A549 (cell line): ENCODE measurements around the gene LRP5. TPM values are rescaled to one million over a fixed set of nuclear protein-coding genes. Genes with fewer than 3 reads are reported as not detected.

Experiments
- ATAC-seq, 2 experiments: fragments of 200-7000 bp in 1 of 2; fragments of >200 bp in 1 of 2; cut with Nextera tagmentation in 1 of 2; cut with Tn5 transposase in 1 of 2; 3 replicates each; pipeline versions ENCODE4 v1.8.0 to v1.9.1; 2018 to 2020; ENCODE audit warnings: mild to moderate bottlenecking in 1 of 2, moderate library complexity in 1 of 2
- CTCF ChIA-PET: fragments of 300-600 bp; sonication (Branson Sonifier 250); formaldehyde crosslinking; extraction: SDS; loops from one replicate; lab custom pipeline; 2021; ENCODE audit warnings: antibody characterized with exemption, inconsistent platforms; lab: Yijun Ruan, JAX
- POLR2A ChIA-PET: fragments of 350-600 bp; formaldehyde crosslinking; extraction: SDS; loops from one replicate; lab custom pipeline; 2021; ENCODE audit warnings: antibody characterized with exemption, inconsistent platforms; lab: Yijun Ruan, JAX
- DNase-seq, 2 experiments: peaks; one replicate each; pipeline versions ENCODE4 v3.0.0 to v3.0.0-alpha.2; 2011 to 2016; ENCODE audit warnings: low read depth in 1 of 2, low spot score in 1 of 2
- FAIRE-seq: peaks from 2 replicates; lab custom pipeline; 2011; peaks lifted over from hg19 to GRCh38; lab: Jason Lieb, UNC
- H3K27ac ChIP-seq, 2 experiments: fragments of >200 bp; sonication (Bioruptor Twin); formaldehyde crosslinking; 3 replicates each; pipeline ENCODE4 v1.5.1; 2016 to 2017
- H3K4me1 ChIP-seq: fragments of >200 bp; sonication (Bioruptor Twin); formaldehyde crosslinking; 3 replicates; pipeline ENCODE4 v1.6.1; 2016
- H3K4me2 ChIP-seq: fragments of >200 bp; sonication (Bioruptor Twin); formaldehyde crosslinking; 3 replicates; pipeline ENCODE4 v1.6.1; 2016
- H3K4me3 ChIP-seq: fragments of >200 bp; sonication (Bioruptor Twin); formaldehyde crosslinking; 3 replicates; pipeline ENCODE4 v1.5.1; 2016
- H3K9me3 ChIP-seq: fragments of >200 bp; sonication (Bioruptor Twin); formaldehyde crosslinking; 3 replicates; pipeline ENCODE4 v1.6.1; 2016
- ATOH8 ChIP-seq: fragments of 250-450 bp; sonication (Bioruptor Pico); IDR thresholded peaks from 2 replicates; pipeline ENCODE4 v1.5.0; 2020; ENCODE audit warnings: low read depth, mild to moderate bottlenecking, moderate library complexity
- BCL3 ChIP-seq: fragments of >200 bp; sonication (Bioruptor Twin); formaldehyde crosslinking; IDR thresholded peaks from 3 replicates; pipeline ENCODE4 v1.6.1; 2016
- CBX8 ChIP-seq: fragments of 200-600 bp; sonication (generic); IDR thresholded peaks from 2 replicates; pipeline ENCODE4 v1.6.1; 2016
- CTCF ChIP-seq: fragments of >200 bp; sonication (Bioruptor Twin); formaldehyde crosslinking; IDR thresholded peaks from 3 replicates; pipeline ENCODE4 v1.5.1; 2016
- EHMT2 ChIP-seq: fragments of 200-600 bp; sonication (generic); IDR thresholded peaks from 2 replicates; pipeline ENCODE4 v1.6.1; 2016; ENCODE audit warnings: antibody characterized with exemption, low read depth, mild to moderate bottlenecking, moderate library complexity
- EP300 ChIP-seq, 2 experiments: fragments of >200 bp; sonication (Bioruptor Twin); formaldehyde crosslinking; IDR thresholded peaks; 2 replicates in 1 of 2; 3 replicates in 1 of 2; pipeline ENCODE4 v1.6.1; 2016 to 2017
- FOSL2 ChIP-seq, 2 experiments: fragments of 450-650 bp in 1 of 2; fragments of >200 bp in 1 of 2; sonication (Bioruptor Twin) in 1 of 2; formaldehyde crosslinking; IDR thresholded peaks; 2 replicates each; pipeline versions ENCODE4 v1.5.0 to v1.6.1; 2016 to 2020; ENCODE audit warnings: mild to moderate bottlenecking in 1 of 2, moderate library complexity in 1 of 2
- FOXS1 ChIP-seq: fragments of 250-450 bp; sonication (Bioruptor Pico); IDR thresholded peaks from 2 replicates; pipeline ENCODE4 v1.5.0; 2020; ENCODE audit warnings: mild to moderate bottlenecking, moderate library complexity
- HES2 ChIP-seq: fragments of >200 bp; sonication (Bioruptor Twin); formaldehyde crosslinking; IDR thresholded peaks from 2 replicates; pipeline ENCODE4 v1.6.1; 2016
- HMGXB4 ChIP-seq: fragments of 250-450 bp; sonication (Bioruptor Pico); IDR thresholded peaks from 2 replicates; pipeline ENCODE4 v1.5.0; 2021; ENCODE audit warnings: mild to moderate bottlenecking, moderate library complexity, borderline replicate concordance
- HOXA7 ChIP-seq: fragments of 250-450 bp; sonication (Bioruptor Pico); IDR thresholded peaks from 2 replicates; pipeline ENCODE4 v1.5.0; 2020; ENCODE audit warnings: mild to moderate bottlenecking, moderate library complexity
- HOXB5 ChIP-seq: fragments of 250-450 bp; sonication (Bioruptor Pico); IDR thresholded peaks from 2 replicates; pipeline ENCODE4 v1.5.0; 2020; ENCODE audit warnings: mild to moderate bottlenecking, moderate library complexity
- MAFK ChIP-seq: fragments of 450-650 bp; IDR thresholded peaks from 2 replicates; pipeline ENCODE4 v1.6.1; 2014; ENCODE audit not compliant: partially characterized antibody
- NFE2L2 ChIP-seq: fragments of 150-350 bp; conservative IDR thresholded peaks from 2 replicates; pipeline ENCODE4 v1.6.1; 2014; ENCODE audit warnings: low read length
- RCOR1 ChIP-seq: fragments of 150-350 bp; IDR thresholded peaks from 2 replicates; pipeline ENCODE4 v1.6.1; 2014; ENCODE audit warnings: antibody characterized with exemption, low read length, low read depth
- TP53 ChIP-seq: fragments of 250-450 bp; sonication (Bioruptor Pico); IDR thresholded peaks from 2 replicates; pipeline ENCODE4 v1.5.0; 2021; ENCODE audit warnings: mild to moderate bottlenecking, moderate library complexity
- USF2 ChIP-seq: fragments of 450-650 bp; IDR thresholded peaks from 2 replicates; pipeline ENCODE4 v1.6.1; 2014; ENCODE audit warnings: antibody characterized with exemption
- ZFP36 ChIP-seq: fragments of 450-650 bp; IDR thresholded peaks from 2 replicates; pipeline ENCODE4 v1.6.1; 2014; ENCODE audit warnings: borderline replicate concordance; ENCODE audit not compliant: partially characterized antibody
- WGBS: methylation state at CpG from one replicate; pipeline ENCODE4 v1.1.6; 2017; ENCODE audit errors: missing lambda C conversion rate; 5-methylcytosine and 5-hydroxymethylcytosine counted together
- polyA plus RNA-seq, 4 experiments: library from polyadenylated mRNA; depleted of rRNA in 3 of 4; stranded (reverse); fragments of >200 nt; fragmentation: RNase III in 1 of 4; extraction: RNeasy Plus Mini Kit Qiagen cat#74134 plus additional on column Dnase treatment in 1 of 4; gene quantifications; 2 replicates in 3 of 4; 3 replicates in 1 of 4; pipeline ENCODE4 v1.2.3, GENCODE V29; 2011 to 2017

Gene LRP5
- polyA plus RNA-seq, 2 of the 4 experiments (the other 2 are of a cell fraction), result 10.9 to 32.3 TPM

- FAIRE-seq (no peak), ATAC-seq (no peak), DNase-seq (no peak)
- Histone ChIP-seq H3K4me2 (no peak overlapping the region; the same call in 2 of the 3 replicates), H3K9me3 (no peaks in the 10 kb centered on the region), H3K27ac (peak overlapping the region in 1 of 2 experiments; percentile 56; a peak in 2 of 6 replicates), H3K4me3 (no peak overlapping the region), H3K4me1 (peaks cover 51% of the 10 kb centered on the region)
- ChIA-PET POLR2A (no interaction called here), CTCF (interaction anchor here (1.5 to 2.9 kb wide), 4 partner anchors 10 to 80 kb away, joined by 6 to 8 read pairs (median 8); no protein-coding TSS in a partner anchor)
- 82% methylated on average over 4 of the region's 4 CpGs for WGBS
- no peak for TF ChIP-seq FOXS1 (CRISPR knock-in tag)
- no peak for TF ChIP-seq HES2
- TF ChIP-seq TP53 (CRISPR knock-in tag), result no peak
- TF ChIP-seq ZFP36, result peak; percentile 71
Measured at GRCh38 chr11:68337399-68337835, 25.0 kb downstream of the LRP5 start.

- Histone ChIP-seq H3K4me3 (no peak overlapping the region), H3K4me1 (peaks cover 59% of the 10 kb centered on the region), H3K9me3 (no peaks in the 10 kb centered on the region), H3K4me2 (peak overlapping the region; percentile 41)
- CTCF ChIA-PET, result interaction anchor here (1.5 to 2.9 kb wide), 4 partner anchors 10 to 81 kb away, joined by 6 to 8 read pairs (median 8); no protein-coding TSS in a partner anchor
- DNase-seq, result peak in 1 of 2 experiments; percentile 31
- POLR2A ChIA-PET, result no interaction called here
- WGBS, result 48% methylated on average over 11 of the region's 11 CpGs
- FAIRE-seq, result no peak
- TF ChIP-seq HOXB5 (CRISPR knock-in tag) (no peak), CTCF (no peak), HMGXB4 (CRISPR knock-in tag) (no peak), HOXA7 (CRISPR knock-in tag) (no peak), BCL3 (no peak), EP300 (IDR thresholded peaks at IDR 0.05) (no peak), NFE2L2 (no peak), CBX8 (no peak), USF2 (no peak), MAFK (no peak), FOXS1 (CRISPR knock-in tag) (no peak), RCOR1 (no peak), TP53 (CRISPR knock-in tag) (no peak), ATOH8 (CRISPR knock-in tag) (no peak), HES2 (no peak), EHMT2 (no peak), FOSL2 (IDR thresholded peaks at IDR 0.05) (no peak), FOSL2 (CRISPR knock-in tag; IDR thresholded peaks at IDR 0.05) (no peak)
- TF ChIP-seq, all 56 proteins: peak for 0
- H3K27ac ChIP-seq, result peak overlapping the region in 1 of 2 experiments; percentile 56; a peak in 3 of 6 replicates
- peak; percentile 19 to 48; a peak in 5 of 6 replicates for ATAC-seq
Measured at GRCh38 chr11:68338051-68338780, 25.8 kb downstream of the LRP5 start.
